GM23338 (cell line): ENCODE results near the gene OR6C2.

Experiments used
- CREB1 ChIP-seq: fragments of 250-450 bp; sonication (Bioruptor Pico); IDR thresholded peaks from 2 replicates; pipeline ENCODE4 v1.5.0; 2020; ENCODE audit warnings: low read depth, mild to moderate bottlenecking, moderate library complexity
- CTCF ChIP-seq, 2 experiments: fragments of 200-600 bp in 1 of 2; sonication (generic) in 1 of 2; conservative IDR thresholded peaks; 2 replicates each; pipeline versions ENCODE4 v1.5.1 to v1.6.1; 2016 to 2017; ENCODE audit warnings: antibody characterized with exemption in 2 of 2, low read depth in 2 of 2, mild to moderate bottlenecking in 2 of 2, moderate library complexity in 1 of 2
- EZH2 ChIP-seq: fragments of 200-600 bp; sonication (generic); IDR thresholded peaks from one replicate; pipeline ENCODE4 v1.8.0; 2017; ENCODE audit warnings: antibody characterized with exemption, mild to moderate bottlenecking, low read depth; ENCODE audit not compliant: unreplicated experiment
- EZH2phosphoT487 ChIP-seq: fragments of 200-600 bp; sonication (generic); IDR thresholded peaks from one replicate; pipeline ENCODE4 v1.8.1; 2018; ENCODE audit warnings: antibody characterized with exemption; ENCODE audit not compliant: unreplicated experiment
- JUNB ChIP-seq: IDR thresholded peaks from one replicate; pipeline ENCODE4 v1.6.1; 2016; ENCODE audit warnings: antibody characterized with exemption; ENCODE audit not compliant: unreplicated experiment
- POLR2AphosphoS5 ChIP-seq: IDR thresholded peaks from 2 replicates; pipeline ENCODE4 v1.6.1; 2016; ENCODE audit warnings: antibody characterized with exemption, low read depth
- REST ChIP-seq: IDR thresholded peaks from one replicate; pipeline ENCODE4 v1.6.1; 2018; ENCODE audit warnings: antibody characterized with exemption; ENCODE audit not compliant: unreplicated experiment
- STAT1 ChIP-seq: IDR thresholded peaks from one replicate; pipeline ENCODE4 v1.6.1; 2016; ENCODE audit warnings: antibody characterized with exemption; ENCODE audit not compliant: unreplicated experiment
- ZNF114 ChIP-seq: fragments of 250-450 bp; sonication (Bioruptor Pico); IDR thresholded peaks from 2 replicates; pipeline ENCODE4 v1.5.0; 2020; ENCODE audit warnings: mild to moderate bottlenecking, moderate library complexity
- ZNF331 ChIP-seq: fragments of 250-450 bp; sonication (Bioruptor Pico); IDR thresholded peaks from 2 replicates; pipeline ENCODE4 v1.5.0; 2020; ENCODE audit warnings: low read depth, mild to moderate bottlenecking, moderate library complexity
- ZNF462 ChIP-seq: fragments of 250-450 bp; sonication (Bioruptor Pico); IDR thresholded peaks from 2 replicates; pipeline ENCODE4 v1.5.0; 2020; ENCODE audit warnings: mild to moderate bottlenecking, moderate library complexity

- no peak for TF ChIP-seq CTCF (conservative IDR thresholded peaks at IDR 0.05; ENCODE audit: low read depth in 2 of 2)
- TF ChIP-seq EZH2phosphoT487, result no peak
- TF ChIP-seq POLR2AphosphoS5, result no peak
- no peak for TF ChIP-seq EZH2
- TF ChIP-seq REST, result no peak
- no peak for TF ChIP-seq ZNF114
- no peak for TF ChIP-seq ZNF331 (CRISPR knock-in tag)
- TF ChIP-seq CREB1 (CRISPR knock-in tag), result no peak
- no peak for TF ChIP-seq JUNB
- TF ChIP-seq ZNF462 (CRISPR knock-in tag), result no peak
- no peak for TF ChIP-seq STAT1
Measured at GRCh38 chr12:55445357-55445756, 1.5 kb downstream of the OR6C2 start.
